Activated naive CD4-positive, alpha-beta T cell treated with Interleukin-2 at 50 U/mL for 16 hours (primary cell): ENCODE results near the gene PRELID2.

Source experiments
- DNase-seq: peaks from one replicate; pipeline ENCODE4 v3.0.0-alpha.2; 2020

PRELID2 gene

DNA sequence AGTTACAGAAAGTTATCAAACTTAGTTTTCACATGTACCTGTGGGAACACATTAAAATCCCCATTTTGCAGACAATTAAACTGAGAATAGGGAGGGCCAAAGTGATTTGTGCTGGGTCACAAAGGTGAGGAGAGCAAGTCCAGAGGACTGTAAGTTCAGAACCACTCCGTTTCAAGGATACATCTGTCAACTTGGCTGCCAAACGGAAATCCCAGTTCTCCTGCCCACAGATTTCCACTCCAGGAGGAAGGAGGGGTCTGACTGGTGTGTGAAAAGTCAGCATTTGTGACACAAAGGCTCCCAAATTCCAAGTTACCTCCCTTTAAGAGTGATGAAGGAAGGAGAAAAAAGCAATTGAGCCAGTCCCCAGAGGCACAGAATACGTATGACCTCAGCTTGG is 42.3 kb downstream of the PRELID2 start:
- no peak for DNase-seq

DNA sequence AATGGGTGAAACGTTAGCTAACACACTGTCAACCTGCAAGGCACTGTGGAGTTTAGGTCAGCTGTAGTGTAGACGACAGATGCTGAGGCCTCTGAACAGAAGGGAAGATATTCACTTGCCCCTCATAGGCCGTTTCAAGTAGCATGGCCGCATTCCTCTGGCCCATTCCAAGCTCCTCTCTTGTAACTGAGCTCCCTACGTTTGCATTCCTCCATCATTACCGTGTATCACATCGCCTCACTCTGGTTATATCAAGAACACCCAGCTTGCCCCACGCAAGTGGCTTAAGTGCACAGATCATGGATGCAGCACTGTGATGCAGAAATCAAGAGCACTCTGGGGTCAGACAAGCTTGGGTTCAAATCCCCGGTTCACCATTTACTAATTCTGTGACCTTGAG is 43.3 kb downstream of the PRELID2 start:
- no peak for DNase-seq

DNA sequence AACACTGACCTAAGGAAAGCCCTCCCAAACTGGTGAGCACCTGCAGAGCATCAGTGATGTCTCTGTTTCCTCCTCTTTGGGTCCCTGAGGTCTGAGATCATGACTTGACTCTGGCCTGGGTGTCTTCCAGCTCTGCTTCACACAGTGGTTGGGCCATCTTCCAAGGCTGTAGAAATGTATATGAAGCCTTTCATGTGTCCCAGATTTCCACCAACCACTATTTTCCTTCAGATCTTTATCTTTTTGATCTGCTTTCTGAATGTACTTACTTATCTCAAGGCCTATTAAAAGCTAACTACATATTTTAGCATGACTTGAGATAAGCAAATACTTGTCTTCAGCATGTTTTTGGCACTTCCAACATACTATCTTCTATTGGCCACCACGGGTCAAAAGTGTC is 47.1 kb downstream of the PRELID2 start:
- no peak for DNase-seq

DNA sequence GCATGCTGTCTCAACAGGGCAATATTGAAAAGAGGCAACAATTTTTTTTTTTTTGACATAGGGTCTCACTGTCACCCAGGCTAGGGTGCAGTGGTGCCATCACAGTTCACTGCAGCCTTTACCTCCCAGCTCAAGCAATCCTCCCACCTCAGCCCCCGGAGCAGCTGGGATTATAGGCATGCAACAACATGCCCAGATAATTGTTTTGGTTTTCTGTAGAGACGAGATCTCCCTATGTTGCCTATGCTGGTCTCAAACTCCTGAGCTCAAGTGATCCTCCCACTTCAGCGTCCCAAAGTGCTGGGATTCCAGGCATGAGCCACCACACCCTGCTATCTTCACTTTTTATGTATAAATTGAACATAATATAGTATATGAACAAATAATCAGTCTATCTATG is 47.6 kb downstream of the PRELID2 start:
- no peak for DNase-seq

DNA sequence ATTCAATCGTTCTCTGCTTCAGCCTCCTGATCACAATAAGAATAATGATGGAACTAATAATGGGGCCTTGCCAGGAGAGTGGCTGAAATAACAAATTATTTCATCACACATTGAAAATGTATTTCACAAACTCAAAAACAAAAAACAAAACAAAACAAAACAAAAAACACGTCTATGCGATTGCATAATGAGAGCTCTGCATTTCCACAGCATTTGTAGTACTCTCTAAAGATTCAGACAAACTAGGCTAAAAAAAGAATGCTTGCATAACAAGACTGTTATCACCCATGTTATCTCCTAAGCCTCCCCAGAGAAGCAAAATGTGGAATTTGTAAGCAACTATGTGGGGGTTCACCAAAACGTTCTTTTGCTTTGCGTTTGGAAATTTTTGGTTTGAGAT is 48.1 kb downstream of the PRELID2 start:
- DNase-seq, result no peak

DNA sequence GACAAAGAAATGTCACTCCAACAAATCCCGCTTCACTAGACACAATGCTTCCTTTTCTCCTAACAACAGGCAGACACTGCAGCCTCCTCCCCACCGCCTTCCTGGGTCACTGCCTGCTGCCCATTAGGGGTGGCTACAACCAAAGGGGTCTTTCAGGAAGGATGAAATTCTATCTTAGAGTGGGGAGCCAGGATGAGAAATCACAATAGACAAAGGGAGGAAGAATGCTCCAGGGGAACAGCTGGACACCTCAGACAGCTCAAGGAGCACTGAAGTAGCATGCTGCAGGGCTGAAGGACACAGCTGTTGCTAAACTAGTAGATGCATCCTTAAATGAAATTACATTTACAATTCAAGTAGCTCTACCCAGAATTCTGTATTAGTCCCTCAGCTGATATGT is 54.2 kb downstream of the PRELID2 start:
- DNase-seq, result no peak

DNA sequence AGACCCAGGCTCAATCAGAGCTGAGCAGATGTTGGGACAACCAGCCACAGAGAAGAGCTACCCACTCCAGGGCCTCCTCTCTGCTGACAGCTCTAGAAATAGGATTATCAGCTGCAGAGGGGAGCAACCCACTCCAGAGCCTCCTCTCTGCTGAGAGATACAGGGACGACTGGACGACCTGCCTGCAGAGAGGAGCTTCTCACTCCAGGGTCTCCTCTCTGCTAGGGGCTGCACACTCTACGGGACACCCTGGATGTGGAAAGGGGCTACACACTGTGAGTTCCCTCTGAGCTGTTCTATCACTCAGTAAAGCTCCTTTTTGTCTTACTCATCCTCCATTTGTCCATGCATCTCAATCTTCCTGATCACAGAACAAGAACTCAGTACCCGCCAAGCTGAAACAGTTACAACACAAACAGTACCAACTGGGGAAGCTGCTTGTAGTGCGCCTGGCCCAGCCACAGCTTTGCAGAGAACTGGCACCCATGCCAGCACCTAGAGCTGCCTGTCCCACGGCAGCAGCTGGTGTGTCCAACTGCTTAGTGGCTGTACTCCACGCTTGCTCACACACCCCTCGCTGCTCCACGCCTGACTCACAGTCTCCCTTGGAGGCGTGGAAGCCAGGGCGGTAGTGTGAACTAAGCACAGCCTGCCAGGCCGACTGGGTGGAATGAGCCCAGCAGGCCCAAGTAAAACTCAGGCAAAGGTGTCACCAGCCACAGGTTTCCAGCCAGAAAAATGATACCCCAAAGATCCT is 56.8 kb downstream of the PRELID2 start:
- DNase-seq, result no peak

DNA sequence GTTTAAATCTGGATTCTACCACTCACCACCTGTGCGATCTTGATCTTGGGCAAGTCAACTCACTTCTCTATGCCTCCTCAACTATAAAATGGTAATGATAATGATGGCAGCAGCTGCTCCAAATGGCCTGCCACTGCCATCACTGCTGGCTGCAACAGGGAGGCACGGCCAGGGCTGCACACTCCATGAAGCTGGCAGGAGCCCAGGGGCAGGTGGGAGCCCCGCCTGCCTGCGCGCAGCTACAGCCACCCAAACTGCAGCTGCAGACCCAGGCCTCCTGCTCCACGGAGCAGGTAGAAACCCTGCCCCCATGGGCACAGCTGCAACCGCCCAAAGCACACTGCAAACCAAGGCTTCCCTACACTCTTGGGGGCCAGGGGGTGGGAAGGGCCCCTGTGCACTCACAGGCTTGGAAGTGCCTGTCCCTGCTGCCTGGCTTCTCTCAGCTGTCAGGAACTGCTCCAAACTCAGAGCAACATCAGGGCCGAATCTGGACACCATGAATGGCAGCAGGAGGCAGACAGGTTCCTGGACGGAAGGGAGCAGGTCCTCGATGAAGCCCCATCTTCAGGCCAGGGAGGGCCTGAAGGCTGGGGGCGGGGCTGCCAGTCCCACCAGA is 57.6 kb downstream of the PRELID2 start:
- no peak for DNase-seq

DNA sequence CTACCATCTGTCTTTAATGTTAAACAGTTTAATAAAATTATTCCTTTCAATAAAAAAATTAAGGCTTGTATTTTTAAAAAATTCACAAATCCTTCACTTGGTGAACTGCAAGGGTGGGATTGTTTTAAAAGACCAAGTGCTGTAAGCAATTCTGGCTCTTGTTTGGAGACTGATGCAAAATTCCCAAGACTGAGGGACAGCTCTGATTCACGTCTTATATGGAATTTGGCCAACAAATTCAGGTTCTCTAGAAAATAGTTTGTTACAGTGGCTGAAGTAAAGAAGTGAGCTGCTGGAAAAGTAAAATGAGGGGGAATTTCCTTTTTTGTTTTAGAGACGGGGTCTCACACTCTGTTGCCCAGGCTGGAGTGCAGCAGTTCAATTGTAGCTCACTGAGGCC is 58.3 kb downstream of the PRELID2 start:
- DNase-seq, result no peak

DNA sequence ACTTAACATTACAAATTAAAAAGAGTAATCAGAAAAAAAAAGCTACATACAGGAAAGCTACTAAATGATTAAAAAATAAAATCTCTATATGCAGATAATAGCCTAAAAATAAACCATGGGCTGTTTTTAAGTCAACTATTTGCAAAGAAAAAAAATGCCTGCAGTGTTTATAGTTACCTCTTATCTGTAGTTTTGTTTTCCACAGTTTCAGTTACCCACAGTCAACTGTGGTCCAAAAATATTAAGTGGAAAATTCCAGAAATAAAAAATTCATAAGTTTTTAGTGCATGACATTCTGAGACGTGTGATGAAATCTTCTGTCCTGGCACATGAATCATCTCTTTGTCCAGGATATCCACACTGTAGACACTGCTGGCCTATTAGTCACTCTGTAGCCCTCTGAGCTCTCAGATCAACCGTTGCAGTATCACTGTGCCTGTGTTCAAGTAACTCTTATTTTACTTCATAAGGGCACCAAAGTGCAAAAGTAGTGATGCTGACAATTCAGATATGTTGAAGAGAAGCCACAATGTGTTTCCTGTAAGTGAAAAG is 59.2 kb downstream of the PRELID2 start:
- no peak for DNase-seq

DNA sequence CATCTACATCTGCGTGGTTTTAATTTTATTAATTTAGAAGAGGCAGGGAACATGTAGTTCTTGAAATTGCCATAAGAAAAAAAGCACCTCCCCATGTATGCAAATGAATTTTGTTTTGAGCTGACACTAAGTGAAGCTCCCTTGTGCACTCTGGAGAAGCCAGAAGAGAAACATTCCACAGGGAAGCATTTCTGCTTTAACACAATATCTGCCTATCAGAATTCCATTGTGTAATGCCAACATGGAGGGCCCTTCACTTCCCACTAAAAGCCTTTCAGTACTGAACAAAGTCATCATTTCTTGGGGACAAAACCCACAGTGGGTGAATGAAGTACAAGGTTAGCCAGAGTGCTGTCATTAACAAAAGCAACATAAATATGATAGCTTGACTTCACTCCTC is 59.7 kb downstream of the PRELID2 start:
- DNase-seq, result no peak

DNA sequence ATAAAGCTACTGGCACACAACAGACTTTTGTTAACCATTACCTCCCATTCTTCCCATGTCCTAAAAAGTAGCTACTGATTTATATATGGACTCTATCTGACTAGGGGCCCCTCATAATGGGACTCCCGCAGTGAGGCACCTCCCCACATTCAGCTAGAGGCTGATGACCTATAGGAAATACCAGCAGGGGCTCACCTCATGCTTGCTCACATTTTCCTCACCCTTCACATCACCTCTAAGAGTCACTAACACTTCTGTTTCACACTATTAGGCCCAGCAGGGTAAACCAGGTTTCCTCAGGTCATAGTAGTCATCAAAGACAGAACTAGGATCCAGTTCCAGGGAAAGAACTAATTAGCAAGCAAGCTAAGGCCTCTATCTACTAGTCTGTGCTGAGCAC is 60.7 kb downstream of the PRELID2 start:
- no peak for DNase-seq

DNA sequence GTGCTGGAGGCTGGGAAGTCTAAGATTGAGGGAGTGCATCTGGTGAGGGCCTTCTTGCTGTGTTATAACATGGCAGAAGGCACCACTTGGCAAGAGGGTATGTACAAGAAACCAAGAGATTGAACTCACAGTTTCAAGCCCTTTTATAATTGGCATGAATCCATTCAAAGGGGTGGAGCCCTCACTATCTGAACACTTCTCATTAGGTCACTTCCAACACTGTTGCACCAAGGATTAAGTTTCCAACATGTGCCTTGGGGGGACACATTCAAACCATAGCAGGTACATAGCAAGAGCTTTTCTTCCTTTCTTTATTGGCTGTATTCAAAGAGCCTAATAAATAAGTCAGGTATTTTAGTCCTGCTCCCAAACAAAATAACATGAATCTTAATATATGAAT is 62.7 kb downstream of the PRELID2 start:
- no peak for DNase-seq

DNA sequence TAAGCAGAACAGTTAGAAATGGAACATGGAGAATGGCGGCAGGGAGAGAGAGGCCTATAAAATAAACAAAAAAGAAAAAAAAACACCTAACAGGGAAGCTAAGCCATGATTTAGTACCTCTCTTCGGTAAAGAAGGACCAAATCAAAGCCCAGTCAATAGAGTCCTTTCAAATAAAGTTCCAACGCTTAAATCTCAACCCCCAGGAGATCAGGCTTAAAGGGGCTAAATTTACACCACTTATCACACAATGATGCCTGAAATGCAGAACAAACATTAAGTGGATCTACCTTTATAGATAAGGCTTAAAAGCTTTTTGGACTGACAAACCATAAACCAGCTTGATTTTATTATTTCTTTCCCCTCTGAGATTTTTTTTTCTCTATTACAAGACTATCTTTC is 66.3 kb downstream of the PRELID2 start:
- no peak for DNase-seq

DNA sequence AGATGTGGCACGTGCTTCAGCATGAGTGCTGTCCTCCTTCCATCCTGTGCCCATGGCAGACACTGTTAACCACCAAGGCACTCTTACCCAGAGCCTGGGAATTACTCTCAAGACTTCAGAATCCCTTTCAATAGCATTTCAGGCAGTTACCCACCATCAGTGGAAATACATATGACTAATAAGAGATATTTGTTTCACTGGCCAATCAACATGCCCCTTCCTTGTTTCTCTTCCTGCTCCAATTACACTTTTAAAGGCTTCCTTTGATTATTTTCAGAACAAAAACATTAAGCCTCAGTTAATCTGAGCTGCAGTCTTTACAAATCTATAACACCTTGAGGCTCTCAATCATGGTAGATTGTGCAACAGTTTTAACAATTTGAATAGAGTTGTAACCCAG is 70.8 kb downstream of the PRELID2 start:
- no peak for DNase-seq

DNA sequence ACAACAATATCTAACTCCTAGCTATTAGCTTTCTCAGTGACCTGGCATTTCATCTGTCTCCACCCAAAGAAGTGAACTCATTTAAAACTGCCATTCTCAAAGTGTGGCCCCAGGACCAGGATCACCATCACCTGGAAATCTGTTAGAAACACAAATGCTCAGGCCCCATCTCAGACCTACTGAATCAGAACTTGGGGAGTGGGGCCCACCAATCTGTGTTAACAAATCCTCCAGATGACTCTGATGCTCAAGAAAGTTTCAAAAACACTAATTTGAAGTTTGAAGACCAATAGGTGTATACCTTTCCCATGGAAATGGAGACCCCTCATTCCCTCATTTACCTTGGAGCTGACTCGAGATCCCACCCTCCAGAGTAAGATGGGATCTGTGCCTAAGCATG is 72.3 kb downstream of the PRELID2 start:
- no peak for DNase-seq

DNA sequence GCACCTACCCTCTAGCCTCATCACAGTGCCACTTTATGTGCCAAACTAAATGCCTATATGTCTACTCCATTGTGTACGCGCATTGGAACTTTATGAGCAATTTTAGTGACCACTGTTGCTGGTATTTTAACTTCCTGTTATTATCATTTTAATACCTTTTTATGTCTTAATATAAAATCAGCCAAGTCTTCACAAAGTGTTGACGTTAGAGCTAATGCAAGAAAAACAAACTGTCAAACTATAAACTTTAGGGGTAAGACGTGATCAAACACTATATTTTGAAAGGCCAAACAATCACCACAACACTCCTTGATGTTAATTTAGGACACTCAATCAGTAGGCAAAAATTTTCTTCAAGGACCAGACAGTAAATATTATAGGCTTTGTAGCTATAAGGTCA is 73.9 kb downstream of the PRELID2 start:
- DNase-seq, result no peak

DNA sequence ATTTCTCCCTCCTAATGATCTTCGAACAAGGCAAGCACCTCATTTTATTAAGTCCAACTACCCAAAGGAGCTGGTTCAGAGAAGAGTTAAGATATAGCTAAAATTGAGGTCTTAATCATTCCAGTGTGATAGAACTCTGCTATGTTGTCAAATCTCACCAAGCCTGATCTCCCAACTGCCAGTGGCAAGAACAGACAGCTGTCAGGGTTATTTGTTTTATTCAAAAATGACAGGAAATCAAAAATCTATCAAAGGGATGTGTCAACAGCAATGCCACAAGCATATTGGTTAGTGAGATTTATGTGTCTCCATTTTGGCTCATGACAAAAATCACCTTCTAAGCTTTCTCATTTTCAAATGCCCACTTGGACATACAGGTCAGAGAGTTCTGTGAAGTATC is 74.5 kb downstream of the PRELID2 start:
- DNase-seq, result no peak

DNA sequence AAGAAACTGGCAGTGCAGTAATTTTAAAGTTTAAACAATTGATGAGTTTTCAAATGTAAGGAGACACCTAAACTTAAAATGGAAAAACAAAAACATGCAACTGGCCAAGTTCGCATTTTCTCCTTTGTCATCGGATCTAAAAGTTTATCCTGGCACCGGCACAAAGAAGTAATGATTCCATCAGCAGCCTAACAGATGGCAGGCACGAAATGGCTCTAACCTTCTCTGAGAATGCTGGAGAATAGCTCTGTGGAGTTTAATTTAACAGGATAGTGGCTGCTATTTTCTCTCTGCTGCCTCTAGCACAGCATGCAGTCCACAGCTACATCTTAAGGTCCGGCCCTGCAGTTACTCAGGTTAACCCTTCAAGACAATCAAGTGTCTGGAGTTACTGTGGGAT is 82.2 kb downstream of the PRELID2 start:
- no peak for DNase-seq

DNA sequence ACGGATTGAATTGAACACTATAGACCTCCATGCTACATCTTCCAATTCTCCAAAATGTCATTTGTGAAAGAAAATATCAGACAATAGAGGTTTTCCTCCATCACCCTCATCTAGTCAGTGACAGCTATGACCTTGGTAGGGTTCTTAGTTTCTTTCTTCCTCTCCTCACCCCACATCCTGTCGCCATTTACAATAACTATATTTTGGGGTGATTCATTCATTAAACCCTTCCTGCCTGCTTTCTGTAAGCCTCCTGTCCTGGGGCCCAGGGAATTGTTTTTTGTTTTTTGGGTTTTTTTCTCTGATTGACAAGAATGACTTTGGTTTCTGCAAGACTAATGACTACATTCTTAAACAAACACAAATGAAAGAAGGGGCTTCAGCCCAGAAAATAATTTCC is 82.6 kb downstream of the PRELID2 start:
- no peak for DNase-seq

DNA sequence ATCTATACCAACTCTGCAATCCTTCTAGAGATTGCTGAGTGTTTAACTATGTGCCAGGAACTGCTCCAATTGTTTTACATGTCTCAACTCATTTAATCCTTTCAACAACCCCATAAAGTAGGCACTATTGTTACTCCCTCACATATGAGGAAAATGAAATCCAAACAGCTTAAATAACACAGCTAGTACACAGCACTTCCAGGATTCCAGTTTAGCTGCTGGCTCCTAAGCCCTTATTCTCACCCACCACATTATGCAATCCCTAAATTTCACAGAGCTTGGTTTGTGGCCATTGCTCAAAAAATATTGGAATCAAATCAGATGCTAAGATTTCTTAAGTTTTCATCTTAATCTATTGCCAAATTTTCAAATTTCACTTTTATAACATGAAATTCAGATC is 84.9 kb downstream of the PRELID2 start:
- no peak for DNase-seq

DNA sequence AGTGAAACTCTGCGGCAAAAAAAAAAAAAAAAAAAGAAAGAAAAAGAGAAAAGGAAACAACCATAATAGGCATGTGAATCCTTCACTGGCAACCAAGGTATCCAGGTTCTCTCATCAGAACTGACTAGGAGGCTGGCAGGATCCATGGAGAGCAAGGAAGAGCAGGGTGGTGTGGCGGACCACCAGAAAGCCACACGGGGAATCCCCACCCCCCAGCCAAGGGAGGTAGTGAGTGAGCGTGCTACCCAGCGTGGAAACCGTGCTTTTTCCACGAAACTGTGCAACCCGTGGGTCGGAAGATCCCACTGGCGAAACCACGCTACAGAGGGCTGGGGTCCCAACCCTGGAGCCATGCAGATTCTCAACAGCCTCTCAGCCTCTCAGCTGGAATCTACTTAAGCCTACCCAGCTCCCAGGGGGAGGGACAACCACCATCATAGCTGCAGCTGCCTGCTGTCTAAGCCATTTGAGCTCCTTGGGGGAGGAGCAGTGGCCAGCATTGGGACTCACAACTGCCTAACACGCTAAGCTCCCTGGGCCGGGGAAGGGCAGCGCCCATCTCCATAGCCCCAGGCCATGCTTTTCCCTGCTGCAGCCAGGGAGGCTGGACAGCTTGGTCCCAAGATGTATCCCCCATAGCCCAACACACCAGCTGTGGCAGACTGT is 91.6 kb downstream of the PRELID2 start:
- DNase-seq, result no peak

DNA sequence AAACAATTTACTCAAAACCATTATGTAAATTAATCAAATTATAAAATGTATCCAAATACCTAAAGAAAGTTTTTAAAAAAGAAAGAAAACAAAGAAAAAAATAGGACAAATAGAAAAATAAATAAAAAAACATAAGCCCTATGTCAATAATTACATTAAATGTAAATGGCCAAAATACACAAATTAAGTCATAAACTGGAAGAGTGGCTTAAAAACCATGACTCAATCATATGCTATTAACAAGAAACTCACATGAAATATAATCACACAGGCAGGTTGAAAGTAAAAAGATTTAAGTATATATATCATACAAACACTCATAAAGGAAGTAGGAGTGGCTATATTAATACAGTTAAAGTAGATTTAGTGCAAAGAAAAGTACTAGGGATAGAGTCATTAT is 95.3 kb downstream of the PRELID2 start:
- DNase-seq, result no peak

DNA sequence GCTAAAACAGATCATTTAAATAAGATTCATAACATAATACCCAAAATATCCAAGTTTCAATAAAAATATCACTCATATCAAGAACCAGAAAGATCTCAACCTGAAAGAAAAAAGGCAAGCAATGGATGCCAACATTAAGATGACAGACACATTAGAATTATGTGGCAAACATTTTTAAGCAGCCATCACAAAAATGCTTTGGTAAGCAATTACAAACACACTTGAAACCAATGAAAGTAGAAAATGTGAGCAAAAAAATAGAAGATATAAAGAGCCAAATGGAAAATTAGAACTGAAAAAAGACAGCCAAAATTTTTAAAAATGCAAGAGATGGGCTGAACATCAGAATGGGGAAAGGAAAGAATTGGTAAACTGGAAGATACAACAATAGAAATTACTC is 96.9 kb downstream of the PRELID2 start:
- no peak for DNase-seq
